ENCODE data around the gene CACNB2. TPM values are rescaled to one million over a fixed set of nuclear protein-coding genes. Genes with fewer than 3 reads are reported as not detected.

Gene CACNB2
- total RNA-seq, 1 donor from 2014 or later: not detected

DNA sequence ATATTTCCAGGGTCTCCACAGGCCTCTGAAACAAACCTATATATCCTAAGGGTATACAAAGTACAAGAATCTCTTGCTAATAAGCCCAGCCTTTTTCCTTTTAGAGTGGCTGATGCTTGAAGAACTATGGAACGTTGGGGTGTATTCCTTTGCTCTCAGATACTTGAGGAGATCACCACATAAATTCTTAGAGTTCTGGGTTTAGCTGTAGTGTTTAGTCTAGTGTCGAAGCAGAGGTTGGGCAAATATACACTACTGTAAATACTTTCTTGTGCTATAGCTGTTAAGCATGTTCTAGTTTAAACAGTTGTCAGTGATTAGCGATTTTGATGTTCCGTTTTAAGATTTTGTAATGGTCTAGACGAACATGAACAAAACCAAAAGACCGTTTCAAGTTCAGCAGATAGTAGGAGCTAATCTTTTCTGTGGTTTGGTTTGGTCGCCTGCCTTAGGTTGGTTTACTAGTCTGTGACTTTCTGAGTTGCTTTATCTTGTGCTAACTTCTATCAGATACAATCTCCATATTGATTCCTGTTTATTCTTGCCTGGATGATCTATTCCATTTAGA is 281.6 kb downstream of the CACNB2 start:
- Mint-ChIP-seq H3K27ac (no peak overlapping the region), H3K4me3 (no peak overlapping the region), H3K36me3 (ENCODE audit: low read depth) (no peaks in the 10 kb centered on the region), H3K27me3 (no peaks in the 10 kb centered on the region), H3K4me1 (peaks cover 13% of the 10 kb centered on the region), H3K9me3 (no peaks in the 10 kb centered on the region)
- intact Hi-C loops (cut with micrococcal nuclease): no loop called here
- DNase-seq (no peak), ATAC-seq (ENCODE audit: low read depth) (no peak)
- ChIA-PET POLR2A (no interaction called here), CTCF (no interaction called here)
- TF ChIP-seq, protein P1, sequence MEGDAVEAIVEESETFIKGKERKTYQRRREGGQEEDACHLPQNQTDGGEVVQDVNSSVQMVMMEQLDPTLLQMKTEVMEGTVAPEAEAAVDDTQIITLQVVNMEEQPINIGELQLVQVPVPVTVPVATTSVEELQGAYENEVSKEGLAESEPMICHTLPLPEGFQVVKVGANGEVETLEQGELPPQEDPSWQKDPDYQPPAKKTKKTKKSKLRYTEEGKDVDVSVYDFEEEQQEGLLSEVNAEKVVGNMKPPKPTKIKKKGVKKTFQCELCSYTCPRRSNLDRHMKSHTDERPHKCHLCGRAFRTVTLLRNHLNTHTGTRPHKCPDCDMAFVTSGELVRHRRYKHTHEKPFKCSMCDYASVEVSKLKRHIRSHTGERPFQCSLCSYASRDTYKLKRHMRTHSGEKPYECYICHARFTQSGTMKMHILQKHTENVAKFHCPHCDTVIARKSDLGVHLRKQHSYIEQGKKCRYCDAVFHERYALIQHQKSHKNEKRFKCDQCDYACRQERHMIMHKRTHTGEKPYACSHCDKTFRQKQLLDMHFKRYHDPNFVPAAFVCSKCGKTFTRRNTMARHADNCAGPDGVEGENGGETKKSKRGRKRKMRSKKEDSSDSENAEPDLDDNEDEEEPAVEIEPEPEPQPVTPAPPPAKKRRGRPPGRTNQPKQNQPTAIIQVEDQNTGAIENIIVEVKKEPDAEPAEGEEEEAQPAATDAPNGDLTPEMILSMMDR (IDR thresholded peaks at IDR 0.05): no peak

DNA sequence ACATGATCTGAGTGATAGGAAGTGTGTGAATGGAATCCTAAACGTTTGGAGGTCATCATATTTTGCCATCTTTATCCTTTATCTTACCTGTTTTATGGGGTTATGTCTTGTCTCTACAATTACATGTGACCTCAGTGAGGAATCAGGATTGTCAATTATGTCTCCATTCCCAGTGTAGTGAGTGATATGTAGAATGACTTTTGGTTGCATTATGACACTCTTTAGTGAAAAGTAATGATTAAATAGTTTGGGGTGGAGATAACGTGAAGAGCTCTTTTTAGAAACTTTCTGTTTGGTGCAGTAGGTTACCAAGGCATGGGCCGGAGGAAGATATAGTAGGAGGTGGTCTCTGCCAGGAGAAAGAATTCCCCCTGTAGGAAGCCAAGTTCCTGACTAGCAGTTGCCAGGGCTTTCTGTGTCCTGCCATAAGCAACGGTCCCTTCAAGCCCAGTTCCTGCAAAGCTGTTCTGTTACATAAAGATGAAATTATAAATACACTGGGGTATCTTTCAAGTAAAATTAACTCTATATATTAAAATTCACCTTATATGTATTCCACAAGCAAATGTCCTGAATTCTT is 282.9 kb downstream of the CACNB2 start:
- POLR2A ChIA-PET: no interaction called here
- CTCF ChIA-PET: no interaction called here
- TF ChIP-seq, protein P1 (IDR thresholded peaks at IDR 0.05): no peak
- ATAC-seq (ENCODE audit: low read depth) (no peak), DNase-seq (no peak)
- Mint-ChIP-seq H3K9me3 (no peaks in the 10 kb centered on the region), H3K36me3 (ENCODE audit: low read depth) (no peaks in the 10 kb centered on the region), H3K27me3 (peaks cover 2% of the 10 kb centered on the region), H3K4me1 (peaks cover 8% of the 10 kb centered on the region), H3K27ac (no peak overlapping the region), H3K4me3 (no peak overlapping the region)
- intact Hi-C loops (cut with micrococcal nuclease): no loop called here

GRCh38 chr10:18424200-18424599 is 284.0 kb downstream of the CACNB2 start:
- TF ChIP-seq, protein P1 (IDR thresholded peaks at IDR 0.05): no peak
- Mint-ChIP-seq H3K4me3 (no peak overlapping the region), H3K9me3 (no peaks in the 10 kb centered on the region), H3K4me1 (no peaks in the 10 kb centered on the region), H3K27me3 (peaks cover 2% of the 10 kb centered on the region), H3K27ac (no peak overlapping the region), H3K36me3 (ENCODE audit: low read depth) (no peaks in the 10 kb centered on the region)
- ChIA-PET CTCF (no interaction called here), POLR2A (no interaction called here)
- DNase-seq (no peak), ATAC-seq (ENCODE audit: low read depth) (no peak)
- intact Hi-C loops (cut with micrococcal nuclease): no loop called here

GRCh38 chr10:18429335-18429734 is 289.1 kb downstream of the CACNB2 start:
- no peak for ATAC-seq (ENCODE audit: low read depth)
- Mint-ChIP-seq H3K9me3 (no peaks in the 10 kb centered on the region), H3K4me1 (no peaks in the 10 kb centered on the region), H3K4me3 (no peak overlapping the region), H3K27me3 (peaks cover 2% of the 10 kb centered on the region), H3K27ac (no peak overlapping the region), H3K36me3 (ENCODE audit: low read depth) (no peaks in the 10 kb centered on the region)
- TF ChIP-seq, protein P1 (IDR thresholded peaks at IDR 0.05): no peak
- POLR2A ChIA-PET: no interaction called here
- no peak for DNase-seq
- intact Hi-C loops (cut with micrococcal nuclease): no loop called here
- CTCF ChIA-PET: no interaction called here

DNA sequence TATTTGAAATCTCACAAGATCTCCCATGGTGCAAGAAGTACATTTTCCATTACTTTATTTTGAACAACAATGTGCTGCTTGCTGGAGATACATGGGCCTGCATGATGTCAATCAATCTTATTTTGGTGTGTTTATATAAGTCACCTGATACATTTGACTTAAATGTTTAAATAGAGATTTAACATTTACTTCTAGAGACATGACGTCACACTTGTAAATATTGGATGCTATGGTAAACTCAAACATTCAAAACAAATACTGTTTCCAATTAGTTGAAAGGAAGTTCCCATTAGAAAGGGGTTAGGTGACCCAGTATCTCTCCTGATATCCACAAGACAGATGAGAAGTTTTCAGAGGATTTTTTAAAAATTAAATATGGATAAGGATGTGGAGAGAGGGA is 296.7 kb downstream of the CACNB2 start:
- no peak overlapping the region for H3K4me3 Mint-ChIP-seq
- POLR2A ChIA-PET: no interaction called here
- CTCF ChIA-PET: no interaction called here
- H3K36me3 Mint-ChIP-seq (ENCODE audit: low read depth): no peaks in the 10 kb centered on the region
- intact Hi-C loops (cut with micrococcal nuclease): no loop called here
- H3K27me3 Mint-ChIP-seq: no peaks in the 10 kb centered on the region
- no peaks in the 10 kb centered on the region for H3K9me3 Mint-ChIP-seq
- TF ChIP-seq, protein P1 (IDR thresholded peaks at IDR 0.05): no peak
- DNase-seq: no peak
- no peak for ATAC-seq (ENCODE audit: low read depth)
- no peak overlapping the region for H3K27ac Mint-ChIP-seq
- no peaks in the 10 kb centered on the region for H3K4me1 Mint-ChIP-seq
